Measurements from ENCODE around the gene KDM7A.

Gene KDM7A

GRCh38 chr7:140055833-140056232 lies 121.0 kb downstream of the KDM7A start:
- TF ChIP-seq CTCF (IDR thresholded peaks at IDR 0.05; ENCODE audit: control extremely low read depth, extremely low read depth, low read depth, missing control alignments) = no peak
- ChIA-PET POLR2A (no interaction called here), CTCF (no interaction called here)
- DNase-seq (ENCODE audit: extremely low spot score) = no peak

- ChIA-PET POLR2A (no interaction called here), CTCF (interaction anchor here (1.4 kb wide), 2 partner anchors 13 to 16 kb away, joined by 3 read pairs; no protein-coding TSS in a partner anchor)
- no peak for DNase-seq (ENCODE audit: extremely low spot score)
- TF ChIP-seq CTCF (IDR thresholded peaks at IDR 0.05; ENCODE audit: control extremely low read depth, extremely low read depth, low read depth, missing control alignments) = no peak
These were observed 122.0 kb downstream of the KDM7A start for GRCh38 chr7:140054751-140055150.

- ChIA-PET CTCF (interaction anchor here (1.2 to 1.4 kb wide), 3 partner anchors 12 to 48 kb away, joined by 3 read pairs; no protein-coding TSS in a partner anchor), POLR2A (no interaction called here)
- no peak for TF ChIP-seq CTCF (IDR thresholded peaks at IDR 0.05; ENCODE audit: control extremely low read depth, extremely low read depth, low read depth, missing control alignments)
- peak; percentile 60 for DNase-seq (ENCODE audit: extremely low spot score)
These were observed 122.8 kb downstream of the KDM7A start for GRCh38 chr7:140053812-140054539.

GRCh38 chr7:140051820-140052219 lies 125.0 kb downstream of the KDM7A start:
- TF ChIP-seq CTCF (IDR thresholded peaks at IDR 0.05; ENCODE audit: control extremely low read depth, extremely low read depth, low read depth, missing control alignments) = no peak
- ChIA-PET CTCF (no interaction called here), POLR2A (no interaction called here)
- DNase-seq (ENCODE audit: extremely low spot score) = no peak

- DNase-seq (ENCODE audit: extremely low spot score) = no peak
- CTCF ChIA-PET = interaction anchor here (1.3 kb wide), 1 partner anchor 13 kb away, joined by 4 read pairs; the partner anchor contains the start of gene PARP12
- POLR2A ChIA-PET = no interaction called here
- no peak for TF ChIP-seq CTCF (IDR thresholded peaks at IDR 0.05; ENCODE audit: control extremely low read depth, extremely low read depth, low read depth, missing control alignments)
These were observed 126.7 kb downstream of the KDM7A start for GRCh38 chr7:140050100-140050499.

GRCh38 chr7:140049339-140050024 lies 127.3 kb downstream of the KDM7A start:
- ChIA-PET CTCF (interaction anchor here (1.3 kb wide), 1 partner anchor 13 kb away, joined by 4 read pairs; the partner anchor contains the start of gene PARP12), POLR2A (no interaction called here)
- no peak for TF ChIP-seq CTCF (IDR thresholded peaks at IDR 0.05; ENCODE audit: control extremely low read depth, extremely low read depth, low read depth, missing control alignments)
- no peak for DNase-seq (ENCODE audit: extremely low spot score)

All from GM10248 (cell line).